Measurements from ENCODE around the gene MALRD1.

DNA sequence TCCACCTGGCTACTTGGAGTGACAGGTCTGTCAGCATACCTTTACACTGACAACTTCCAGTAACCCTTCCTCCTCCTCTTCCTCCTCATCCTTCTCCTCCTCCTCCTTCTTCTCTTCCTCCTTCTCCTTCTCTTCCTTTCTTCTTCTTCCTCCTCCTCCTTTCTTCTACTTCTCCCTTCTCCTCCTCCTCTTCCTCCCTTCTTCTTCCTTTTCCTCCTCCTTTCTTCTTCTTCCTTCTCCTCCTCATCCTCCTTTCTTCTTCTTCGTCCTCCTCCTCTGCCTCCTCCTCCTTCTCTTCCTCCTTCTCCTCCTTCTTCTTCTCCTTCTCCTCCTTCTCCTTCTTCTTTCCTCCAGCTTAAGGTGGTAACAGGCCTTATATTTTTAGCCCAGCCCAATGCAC is 658.3 kb downstream of the MALRD1 start:
- TF ChIP-seq, protein P1, sequence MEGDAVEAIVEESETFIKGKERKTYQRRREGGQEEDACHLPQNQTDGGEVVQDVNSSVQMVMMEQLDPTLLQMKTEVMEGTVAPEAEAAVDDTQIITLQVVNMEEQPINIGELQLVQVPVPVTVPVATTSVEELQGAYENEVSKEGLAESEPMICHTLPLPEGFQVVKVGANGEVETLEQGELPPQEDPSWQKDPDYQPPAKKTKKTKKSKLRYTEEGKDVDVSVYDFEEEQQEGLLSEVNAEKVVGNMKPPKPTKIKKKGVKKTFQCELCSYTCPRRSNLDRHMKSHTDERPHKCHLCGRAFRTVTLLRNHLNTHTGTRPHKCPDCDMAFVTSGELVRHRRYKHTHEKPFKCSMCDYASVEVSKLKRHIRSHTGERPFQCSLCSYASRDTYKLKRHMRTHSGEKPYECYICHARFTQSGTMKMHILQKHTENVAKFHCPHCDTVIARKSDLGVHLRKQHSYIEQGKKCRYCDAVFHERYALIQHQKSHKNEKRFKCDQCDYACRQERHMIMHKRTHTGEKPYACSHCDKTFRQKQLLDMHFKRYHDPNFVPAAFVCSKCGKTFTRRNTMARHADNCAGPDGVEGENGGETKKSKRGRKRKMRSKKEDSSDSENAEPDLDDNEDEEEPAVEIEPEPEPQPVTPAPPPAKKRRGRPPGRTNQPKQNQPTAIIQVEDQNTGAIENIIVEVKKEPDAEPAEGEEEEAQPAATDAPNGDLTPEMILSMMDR (IDR thresholded peaks at IDR 0.05; ENCODE audit: low read length), result no peak
- TF ChIP-seq EZH2 (IDR thresholded peaks at IDR 0.05; ENCODE audit: borderline replicate concordance, low read length), result no peak

Measured in OCI-LY1 (cell line).